ENCODE data around the gene SPACA7.

The SPACA7 gene

GRCh38 chr13:112450904-112451240 is 74.7 kb downstream of the SPACA7 start:
- no peak for TF ChIP-seq CTCF (IDR thresholded peaks at IDR 0.05; ENCODE audit: low read depth, low read length)
- no peak for DNase-seq (ENCODE audit: extremely low read depth, low read depth)

- no peak for TF ChIP-seq CTCF (IDR thresholded peaks at IDR 0.05; ENCODE audit: low read depth, low read length)
- no peak for DNase-seq (ENCODE audit: extremely low read depth, low read depth)
These were observed 75.6 kb downstream of the SPACA7 start for GRCh38 chr13:112451512-112452379.

GRCh38 chr13:112452380-112453206 is 76.4 kb downstream of the SPACA7 start:
- TF ChIP-seq CTCF (IDR thresholded peaks at IDR 0.05; ENCODE audit: low read depth, low read length): no peak
- DNase-seq (ENCODE audit: extremely low read depth, low read depth): no peak

- DNase-seq (ENCODE audit: extremely low read depth, low read depth): no peak
These were observed 77.2 kb downstream of the SPACA7 start for GRCh38 chr13:112453207-112453829.

GRCh38 chr13:112453874-112454647 is 77.9 kb downstream of the SPACA7 start:
- no peak for DNase-seq (ENCODE audit: extremely low read depth, low read depth)
- no peak for TF ChIP-seq CTCF (IDR thresholded peaks at IDR 0.05; ENCODE audit: low read depth, low read length)

More at GRCh38 chr13:112453207-112453829, 77.2 kb downstream of the SPACA7 start:
- no peak for TF ChIP-seq CTCF (IDR thresholded peaks at IDR 0.05; ENCODE audit: low read depth, low read length)

- no peak for TF ChIP-seq CTCF (IDR thresholded peaks at IDR 0.05; ENCODE audit: low read depth, low read length)
- no peak for DNase-seq (ENCODE audit: extremely low read depth, low read depth)
These were observed 78.6 kb downstream of the SPACA7 start for GRCh38 chr13:112454648-112455334.
